ENCODE data around the gene DYNC1H1.
"Not testable (repeated sequence)": the region's sequence is repeated elsewhere in the genome, so short reads cannot be mapped to it uniquely, and the experiment has no call there.

Gene DYNC1H1

GRCh38 chr14:102078361-102078791, 114.0 kb downstream of the DYNC1H1 start:
- not testable (repeated sequence) for H3K9me3 Mint-ChIP-seq; ATAC-seq (replicated peaks); DNase-seq; H3K4me3 Mint-ChIP-seq; H3K27me3 Mint-ChIP-seq
- peaks cover 56 to 62% of the 10 kb centered on the region in 2 donors for H3K36me3 Mint-ChIP-seq
- peaks cover 9 to 26% of the 10 kb centered on the region in 2 donors for H3K4me1 Mint-ChIP-seq
- H3K27ac Mint-ChIP-seq: peak overlapping the region; percentile 65

- ATAC-seq (replicated peaks): no peak
- peaks cover 56 to 66% of the 10 kb centered on the region in 2 donors for H3K36me3 Mint-ChIP-seq
Measured at GRCh38 chr14:102078831-102079699, 114.7 kb downstream of the DYNC1H1 start.

GRCh38 chr14:102079700-102079979, 115.3 kb downstream of the DYNC1H1 start:
- DNase-seq (no peak), ATAC-seq (replicated peaks) (no peak)
- Mint-ChIP-seq H3K9me3 (no peaks in the 10 kb centered on the region), H3K27me3 (no peaks in the 10 kb centered on the region), H3K36me3 (peaks cover 56 to 65% of the 10 kb centered on the region in 2 donors), H3K4me1 (peaks cover 14 to 35% of the 10 kb centered on the region in 2 donors), H3K27ac (no peak overlapping the region), H3K4me3 (no peak overlapping the region)

More at GRCh38 chr14:102078831-102079699, 114.7 kb downstream of the DYNC1H1 start:
- Mint-ChIP-seq H3K27me3 (no peaks in the 10 kb centered on the region), H3K9me3 (peaks cover 0 to 4% of the 10 kb centered on the region in 2 donors), H3K4me3 (no peak overlapping the region), H3K4me1 (peaks cover 12 to 32% of the 10 kb centered on the region in 2 donors), H3K27ac (peak overlapping the region; percentile 70)
- DNase-seq: no peak

- no peak for ATAC-seq (replicated peaks)
- Mint-ChIP-seq H3K27me3 (no peaks in the 10 kb centered on the region), H3K4me3 (no peak overlapping the region), H3K4me1 (peaks cover 18 to 43% of the 10 kb centered on the region in 2 donors), H3K36me3 (peaks cover 63 to 72% of the 10 kb centered on the region in 2 donors), H3K9me3 (no peaks in the 10 kb centered on the region), H3K27ac (no peak overlapping the region)
- DNase-seq: no peak
Measured at GRCh38 chr14:102080183-102081080, 116.1 kb downstream of the DYNC1H1 start.

GRCh38 chr14:102081231-102082080, 117.1 kb downstream of the DYNC1H1 start:
- no peak for ATAC-seq (replicated peaks)
- Mint-ChIP-seq H3K27me3 (no peaks in the 10 kb centered on the region), H3K27ac (peak overlapping the region; percentile 47), H3K9me3 (no peaks in the 10 kb centered on the region), H3K4me1 (peaks cover 22 to 47% of the 10 kb centered on the region in 2 donors), H3K36me3 (peaks cover 72 to 81% of the 10 kb centered on the region in 2 donors), H3K4me3 (no peak overlapping the region)
- no peak for DNase-seq

GRCh38 chr14:102084522-102084921, 120.1 kb downstream of the DYNC1H1 start:
- peak overlapping the region; percentile 75 to 92 for H3K4me3 Mint-ChIP-seq
- peak overlapping the region; percentile 77 for H3K27ac Mint-ChIP-seq
- ATAC-seq (replicated peaks); H3K9me3 Mint-ChIP-seq; DNase-seq; H3K27me3 Mint-ChIP-seq: not testable (repeated sequence)
- H3K4me1 Mint-ChIP-seq: peaks cover 32 to 58% of the 10 kb centered on the region in 2 donors
- H3K36me3 Mint-ChIP-seq: peaks cover 55 to 67% of the 10 kb centered on the region in 2 donors

- no peaks in the 10 kb centered on the region for H3K27me3 Mint-ChIP-seq
- no peaks in the 10 kb centered on the region for H3K9me3 Mint-ChIP-seq
- peak overlapping the region; percentile 75 to 92 for H3K4me3 Mint-ChIP-seq
- H3K27ac Mint-ChIP-seq: peak overlapping the region; percentile 77
- H3K4me1 Mint-ChIP-seq: peaks cover 35 to 62% of the 10 kb centered on the region in 2 donors
- ATAC-seq (replicated peaks) (no peak), DNase-seq (no peak)
- H3K36me3 Mint-ChIP-seq: peaks cover 52 to 67% of the 10 kb centered on the region in 2 donors
Measured at GRCh38 chr14:102084931-102085330, 120.6 kb downstream of the DYNC1H1 start.

- H3K27me3 Mint-ChIP-seq: no peaks in the 10 kb centered on the region
- no peak for DNase-seq
- peak overlapping the region; percentile 75 to 92 for H3K4me3 Mint-ChIP-seq
- no peak for ATAC-seq (replicated peaks)
- H3K27ac Mint-ChIP-seq: peak overlapping the region; percentile 87
- peaks cover 38 to 67% of the 10 kb centered on the region in 2 donors for H3K4me1 Mint-ChIP-seq
- H3K36me3 Mint-ChIP-seq: peaks cover 47 to 65% of the 10 kb centered on the region in 2 donors
- H3K9me3 Mint-ChIP-seq: no peaks in the 10 kb centered on the region
Measured at GRCh38 chr14:102085488-102085887, 121.1 kb downstream of the DYNC1H1 start.

- H3K9me3 Mint-ChIP-seq: no peaks in the 10 kb centered on the region
Measured at GRCh38 chr14:102085948-102086708, 121.8 kb downstream of the DYNC1H1 start.

GRCh38 chr14:102086709-102086971, 122.3 kb downstream of the DYNC1H1 start:
- peaks cover 40 to 60% of the 10 kb centered on the region in 2 donors for H3K36me3 Mint-ChIP-seq
- DNase-seq (no peak), ATAC-seq (replicated peaks) (no peak)
- H3K27me3 Mint-ChIP-seq: no peaks in the 10 kb centered on the region
- H3K4me1 Mint-ChIP-seq: peaks cover 34 to 61% of the 10 kb centered on the region in 2 donors
- H3K27ac Mint-ChIP-seq: peak overlapping the region; percentile 99
- H3K9me3 Mint-ChIP-seq: no peaks in the 10 kb centered on the region
- H3K4me3 Mint-ChIP-seq: peak overlapping the region; percentile 91 to 92

More at GRCh38 chr14:102085948-102086708, 121.8 kb downstream of the DYNC1H1 start:
- Mint-ChIP-seq H3K27me3 (no peaks in the 10 kb centered on the region), H3K36me3 (peaks cover 40 to 62% of the 10 kb centered on the region in 2 donors), H3K4me3 (peak overlapping the region; percentile 75 to 92), H3K27ac (peak overlapping the region; percentile 87), H3K4me1 (peaks cover 34 to 62% of the 10 kb centered on the region in 2 donors)
- ATAC-seq (replicated peaks) (peak; percentile 47 to 51), DNase-seq (peak; percentile 13)

GRCh38 chr14:102086972-102087761, 122.8 kb downstream of the DYNC1H1 start, which contains the start of gene HSP90AA1:
HSP90AA1 (minus strand) TSS chr14:102087044; CDS start chr14:102086378, 666 bp downstream.
- Mint-ChIP-seq H3K27ac (peak within 1 kb of the TSS; percentile 99), H3K4me1 (peaks cover 34 to 56% of the 10 kb centered on the region in 2 donors), H3K9me3 (no peaks in the 10 kb centered on the region), H3K36me3 (peaks cover 36 to 55% of the 10 kb centered on the region in 2 donors), H3K4me3 (peak within 1 kb of the TSS; percentile 91 to 92), H3K27me3 (no peaks in the 10 kb centered on the region)
- DNase-seq: peak; percentile 93
- peak; percentile 73 to 80 for ATAC-seq (replicated peaks)

GRCh38 chr14:102087762-102088011, 123.3 kb downstream of the DYNC1H1 start:
- ATAC-seq (replicated peaks) (peak in 1 of 2 donors; percentile 0), DNase-seq (no peak)
- Mint-ChIP-seq H3K9me3 (no peaks in the 10 kb centered on the region), H3K36me3 (peaks cover 33 to 52% of the 10 kb centered on the region in 2 donors), H3K4me1 (peaks cover 34 to 53% of the 10 kb centered on the region in 2 donors), H3K4me3 (peak overlapping the region; percentile 91 to 92), H3K27ac (peak overlapping the region; percentile 97), H3K27me3 (no peaks in the 10 kb centered on the region)

Measured in stimulated activated naive B cell treated with anti-CD40 and anti-IgM and Interleukin-4, amounts not matched to agents 10 μg/mL and 1 μg/mL and 100 μg/mL, for 72 hours (primary cell).